ENCODE results near the gene MMP10.

- TF ChIP-seq CTCF (conservative IDR thresholded peaks at IDR 0.05; ENCODE audit: low read length) (no peak), EZH2phosphoT487 (IDR thresholded peaks at IDR 0.05; ENCODE audit: borderline replicate concordance, low read depth, low read length) (no peak)
These were observed 11.0 kb upstream of the MMP10 start for GRCh38 chr11:102791271-102792036.

Measured in OCI-LY7 (cell line).